IMR-90 (cell line): ENCODE measurements around the gene LIPG. TPM values are rescaled to one million over a fixed set of nuclear protein-coding genes. Genes with fewer than 3 reads are reported as not detected.

ENCODE experiments used
- ATAC-seq: fragments of 200-7000 bp; cut with Tn5 transposase; 2 replicates; pipeline ENCODE4 v1.9.1; 2020; ENCODE audit warnings: low read depth, mild to moderate bottlenecking, moderate library complexity
- BruUV-seq: library from RNA; stranded (reverse); fragments of 400-500 nt; replicated peaks from 2 replicates; lab custom pipeline; 2021; lab: Mats Ljungman, UMichigan
- CTCF ChIA-PET: fragments of 300-600 bp; formaldehyde crosslinking; extraction: SDS; loops from one replicate; lab custom pipeline; 2021; ENCODE audit warnings: antibody characterized with exemption; lab: Yijun Ruan, JAX
- POLR2A ChIA-PET: fragments of 300-600 bp; sonication (Branson Sonifier 250); formaldehyde crosslinking; loops from one replicate; lab custom pipeline; 2022; ENCODE audit warnings: antibody characterized with exemption; ENCODE audit not compliant: unreplicated experiment; lab: Charles Lee
- DNase-seq: peaks from one replicate; pipeline ENCODE4 v3.0.0; 2013
- H2AFZ ChIP-seq: replicated peaks from 2 replicates; pipeline ENCODE3; 2013; ENCODE audit warnings: low read length, mild to moderate bottlenecking; ENCODE audit not compliant: poor library complexity
- H2AK5ac ChIP-seq: 2 replicates; pipeline ENCODE4 v1.6.1; 2013; ENCODE audit warnings: low read depth, low read length, inconsistent platforms
- H2AK9ac ChIP-seq: replicated peaks from 2 replicates; pipeline ENCODE3; 2013; ENCODE audit warnings: mild to moderate bottlenecking, low read depth, low read length, moderate library complexity; ENCODE audit not compliant: poor library complexity
- H2BK120ac ChIP-seq: 2 replicates; pipeline ENCODE4 v1.6.1; 2013; ENCODE audit warnings: low read depth, low read length, inconsistent platforms
- H2BK15ac ChIP-seq: 3 replicates; pipeline ENCODE4 v1.6.1; 2013; ENCODE audit warnings: low read depth, low read length, inconsistent platforms
- H2BK20ac ChIP-seq: 2 replicates; pipeline ENCODE4 v1.6.1; 2013; ENCODE audit warnings: low read depth, mild to moderate bottlenecking, inconsistent platforms, low read length, moderate library complexity
- H2BK5ac ChIP-seq: 2 replicates; pipeline ENCODE4 v1.6.1; 2013; ENCODE audit warnings: mild to moderate bottlenecking, low read depth, low read length, inconsistent platforms; ENCODE audit not compliant: poor library complexity, severe bottlenecking
- H3K14ac ChIP-seq: replicated peaks from 2 replicates; pipeline ENCODE4 v1.6.1; 2013; ENCODE audit warnings: low read depth, low read length, inconsistent platforms
- H3K18ac ChIP-seq: 2 replicates; pipeline ENCODE4 v1.6.1; 2013; ENCODE audit warnings: low read depth, low read length, control low read depth
- H3K23ac ChIP-seq: 2 replicates; pipeline ENCODE4 v1.6.1; 2013; ENCODE audit warnings: low read depth, low read length, inconsistent platforms
- H3K27ac ChIP-seq: 2 replicates; pipeline ENCODE4 v1.5.1; 2013; ENCODE audit warnings: mild to moderate bottlenecking, control low read depth, low read length; ENCODE audit not compliant: insufficient read depth
- H3K27me3 ChIP-seq: 2 replicates; pipeline ENCODE4 v1.6.1; 2013; ENCODE audit warnings: low read length; ENCODE audit not compliant: control insufficient read depth, insufficient read depth
- H3K36me3 ChIP-seq: 2 replicates; pipeline ENCODE4 v1.6.1; 2013; ENCODE audit warnings: low read length, mixed read lengths; ENCODE audit not compliant: control insufficient read depth, insufficient read depth
- H3K4ac ChIP-seq: 2 replicates; pipeline ENCODE4 v1.6.1; 2013; ENCODE audit warnings: low read depth, low read length, inconsistent platforms
- H3K4me1 ChIP-seq: 2 replicates; pipeline ENCODE4 v1.6.1; 2013; ENCODE audit warnings: low read length, mixed read lengths; ENCODE audit not compliant: control insufficient read depth, insufficient read depth
- H3K4me2 ChIP-seq: 2 replicates; pipeline ENCODE4 v1.6.1; 2013; ENCODE audit warnings: low read depth, mild to moderate bottlenecking, control low read depth, low read length, moderate library complexity
- H3K4me3 ChIP-seq: 2 replicates; pipeline ENCODE4 v1.5.1; 2013; ENCODE audit warnings: low read depth, mild to moderate bottlenecking, control low read depth, low read length, moderate library complexity; ENCODE audit not compliant: insufficient read depth
- H3K56ac ChIP-seq: 2 replicates; pipeline ENCODE4 v1.6.1; 2013; ENCODE audit warnings: low read length, inconsistent platforms; ENCODE audit not compliant: insufficient read depth; ENCODE audit errors: extremely low read depth
- H3K79me1 ChIP-seq, 2 experiments: 2 replicates each; pipeline ENCODE4 v1.6.1; 2013; ENCODE audit warnings: low read length in 2 of 2, inconsistent platforms in 1 of 2, low read depth in 1 of 2
- H3K9ac ChIP-seq: 2 replicates; pipeline ENCODE4 v1.6.1; 2013; ENCODE audit warnings: low read depth, low read length, control low read depth
- H3K9me1 ChIP-seq: 2 replicates; pipeline ENCODE4 v1.6.1; 2013; ENCODE audit warnings: low read length, inconsistent platforms; ENCODE audit not compliant: insufficient read depth
- H3K9me3 ChIP-seq: 2 replicates; pipeline ENCODE4 v1.6.1; 2013; ENCODE audit warnings: low read length; ENCODE audit not compliant: control insufficient read depth, insufficient read depth
- H4K20me1 ChIP-seq: 2 replicates; pipeline ENCODE4 v1.6.1; 2013; ENCODE audit warnings: low read length, inconsistent platforms; ENCODE audit not compliant: insufficient read depth
- H4K5ac ChIP-seq: 2 replicates; pipeline ENCODE4 v1.6.1; 2013; ENCODE audit warnings: mild to moderate bottlenecking, low read depth, low read length, control low read depth
- H4K8ac ChIP-seq, 2 experiments: 2 replicates each; pipeline ENCODE4 v1.6.1; 2013; ENCODE audit warnings: low read depth in 2 of 2, low read length in 2 of 2, control low read depth in 1 of 2, inconsistent platforms in 1 of 2
- H4K91ac ChIP-seq: 2 replicates; pipeline ENCODE4 v1.6.1; 2013; ENCODE audit warnings: low read depth, low read length, inconsistent platforms; ENCODE audit not compliant: insufficient read depth
- FOS ChIP-seq: fragments of 150-350 bp; IDR thresholded peaks from 2 replicates; pipeline ENCODE4 v1.6.1; 2016; ENCODE audit warnings: low read depth, low read length
- POLR2A ChIP-seq: IDR thresholded peaks from 2 replicates; pipeline ENCODE4 v1.6.1; 2012; ENCODE audit warnings: mild to moderate bottlenecking, low read depth, low read length
- RCOR1 ChIP-seq: IDR thresholded peaks from 2 replicates; pipeline ENCODE4 v1.6.1; 2012; ENCODE audit warnings: mild to moderate bottlenecking, low read length, improper control_type of control experiment; ENCODE audit not compliant: insufficient replicate concordance
- WGBS, 2 experiments: methylation state at CpG; one replicate each; pipeline versions ENCODE4 v1.1.5 to v1.1.7; 2013; ENCODE audit warnings: missing lambda C conversion rate in 2 of 2; ENCODE audit not compliant: insufficient read length in 1 of 2; ENCODE audit errors: extremely low coverage in 2 of 2; 5-methylcytosine and 5-hydroxymethylcytosine counted together
- dilution Hi-C: fragments of 300-500 bp; cut with HindIII; formaldehyde crosslinking; loops from one replicate; pipeline ENCODE4 v1.14.3; 2018; ENCODE audit warnings: low sequenced_read_pairs; ENCODE audit not compliant: unreplicated experiment
- in situ Hi-C: fragments of 300-500 bp; cut with MboI; formaldehyde crosslinking; loops from 3 replicates; pipeline ENCODE4 v1.14.3; 2019; ENCODE audit warnings: low sequenced_read_pairs, inconsistent platforms, mixed read lengths
- intact Hi-C: fragments of 100-400 bp; cut with micrococcal nuclease; formaldehyde crosslinking; loops from 2 replicates; pipeline ENCODE4 v1.10.0; 2022
- polyA plus RNA-seq, 3 experiments: library from polyadenylated mRNA; depleted of rRNA; stranded (reverse); fragments of >200 nt; gene quantifications; 2 replicates each; pipeline ENCODE4 v1.2.3, GENCODE V29; 2012; ENCODE audit warnings: low replicate concordance in 1 of 3
- total RNA-seq: library from RNA; depleted of rRNA; stranded (reverse); fragments of >200 nt; gene quantifications from 2 replicates; pipeline ENCODE4 v1.2.3, GENCODE V29; 2012

Gene LIPG
- total and polyA plus RNA-seq, 2 of the 4 experiments (the other 2 are of a cell fraction): under 0.01 to 0.14 TPM

- no peak overlapping the region for H2BK20ac ChIP-seq
- H3K4me2 ChIP-seq: no peak overlapping the region
- H3K4ac ChIP-seq: no peak overlapping the region
- no peaks in the 10 kb centered on the region; the same call in 1 of the 2 replicates for H3K4me1 ChIP-seq
- no TSS peak for BruUV-seq
- H3K9ac ChIP-seq: no peak overlapping the region
- H3K36me3 ChIP-seq: no peaks in the 10 kb centered on the region
- no peak overlapping the region for H3K4me3 ChIP-seq
- DNase-seq: no peak
- dilution Hi-C loops: no loop called here
- POLR2A ChIA-PET: no interaction called here
- H2AK5ac ChIP-seq: no peak overlapping the region
- no peak overlapping the region for H3K27ac ChIP-seq
- no peak for ATAC-seq
- H2AK9ac ChIP-seq: no peak overlapping the region
- no peak overlapping the region for H3K18ac ChIP-seq
- no peak overlapping the region for H2BK5ac ChIP-seq
- CTCF ChIA-PET: no interaction called here
- H2BK120ac ChIP-seq: no peak overlapping the region
- H3K79me1 ChIP-seq: no peaks in the 10 kb centered on the region
- peaks cover 20% of the 10 kb centered on the region for H3K27me3 ChIP-seq
- no peaks in the 10 kb centered on the region for H4K20me1 ChIP-seq
- WGBS, 2 experiments: no CpG with 5 or more reads among the region's 3 CpGs
- H3K9me3 ChIP-seq: peaks cover 3% of the 10 kb centered on the region; the same call in 1 of the 2 replicates
- in situ Hi-C loops: no loop called here
- intact Hi-C loops: no loop called here
- no peaks in the 10 kb centered on the region for H3K9me1 ChIP-seq
- H2AFZ ChIP-seq: no peak overlapping the region
- TF ChIP-seq POLR2A (no peak), RCOR1 (no peak), FOS (no peak)
- no peak overlapping the region for H3K14ac ChIP-seq
- H2BK15ac ChIP-seq: no peak overlapping the region
- H4K5ac ChIP-seq: no peak overlapping the region
- no peak overlapping the region for H3K23ac ChIP-seq
- H3K56ac ChIP-seq: no peak overlapping the region
- H4K91ac ChIP-seq: no peak overlapping the region
- H4K8ac ChIP-seq: no peak overlapping the region
Measured at GRCh38 chr18:49610022-49610445, 48.2 kb downstream of the LIPG start.
